C4-2B (cell line): ENCODE results near the gene ACTR3C.

Source experiments
- ZFX ChIP-seq: fragments of 450-650 bp; IDR thresholded peaks from 2 replicates; pipeline ENCODE4 v1.6.1; 2017
- TF ChIP-seq, protein P1 (sequence below): fragments of 450-650 bp; conservative IDR thresholded peaks from 2 replicates; pipeline ENCODE4 v1.5.1; 2017; ENCODE audit warnings: mild to moderate bottlenecking

DNA sequence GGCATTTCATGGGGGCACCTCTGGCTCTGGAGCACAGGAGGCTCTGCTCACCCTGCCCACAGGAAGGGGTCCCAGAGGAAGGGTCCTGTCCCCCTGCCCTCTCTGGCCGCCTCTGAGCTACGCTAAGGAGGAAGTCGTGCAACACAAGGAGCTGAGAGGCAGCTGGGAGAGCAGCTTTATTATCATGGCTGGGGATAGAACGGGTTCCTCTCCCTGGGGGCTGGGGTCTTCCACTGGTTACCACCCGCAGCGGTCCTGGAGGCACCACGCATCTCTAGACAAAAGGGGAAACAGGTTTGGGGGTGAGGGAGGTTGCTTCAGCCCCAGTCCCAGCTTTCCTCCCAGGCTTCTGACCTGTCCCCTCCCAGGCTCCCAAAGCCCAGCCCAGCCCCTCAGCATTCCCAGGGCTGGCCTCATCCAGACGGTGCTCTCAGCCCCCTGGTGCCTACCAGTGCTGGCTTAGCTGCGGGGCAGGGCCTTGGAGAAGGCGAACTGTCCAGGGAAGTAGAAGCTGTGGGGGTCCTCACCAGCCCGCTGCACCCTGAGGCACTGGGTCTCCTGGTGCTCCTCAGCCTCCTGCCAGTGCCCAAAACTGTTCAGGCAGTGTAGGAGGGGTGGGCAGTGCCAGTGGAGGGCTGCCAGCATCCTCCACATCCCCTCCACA lies 15.0 kb upstream of the ACTR3C start:
- TF ChIP-seq, protein P1, sequence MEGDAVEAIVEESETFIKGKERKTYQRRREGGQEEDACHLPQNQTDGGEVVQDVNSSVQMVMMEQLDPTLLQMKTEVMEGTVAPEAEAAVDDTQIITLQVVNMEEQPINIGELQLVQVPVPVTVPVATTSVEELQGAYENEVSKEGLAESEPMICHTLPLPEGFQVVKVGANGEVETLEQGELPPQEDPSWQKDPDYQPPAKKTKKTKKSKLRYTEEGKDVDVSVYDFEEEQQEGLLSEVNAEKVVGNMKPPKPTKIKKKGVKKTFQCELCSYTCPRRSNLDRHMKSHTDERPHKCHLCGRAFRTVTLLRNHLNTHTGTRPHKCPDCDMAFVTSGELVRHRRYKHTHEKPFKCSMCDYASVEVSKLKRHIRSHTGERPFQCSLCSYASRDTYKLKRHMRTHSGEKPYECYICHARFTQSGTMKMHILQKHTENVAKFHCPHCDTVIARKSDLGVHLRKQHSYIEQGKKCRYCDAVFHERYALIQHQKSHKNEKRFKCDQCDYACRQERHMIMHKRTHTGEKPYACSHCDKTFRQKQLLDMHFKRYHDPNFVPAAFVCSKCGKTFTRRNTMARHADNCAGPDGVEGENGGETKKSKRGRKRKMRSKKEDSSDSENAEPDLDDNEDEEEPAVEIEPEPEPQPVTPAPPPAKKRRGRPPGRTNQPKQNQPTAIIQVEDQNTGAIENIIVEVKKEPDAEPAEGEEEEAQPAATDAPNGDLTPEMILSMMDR: no peak
- no peak for TF ChIP-seq ZFX
